ENCODE measurements around the gene IFNG.

GRCh38 chr12:68175557-68176061, 16.1 kb upstream of the IFNG start:
- TF ChIP-seq CTCF (IDR thresholded peaks at IDR 0.05; ENCODE audit: insufficient read depth, low read length): no peak
- no peak for TF ChIP-seq POLR2AphosphoS5 (IDR thresholded peaks at IDR 0.05; ENCODE audit: low read depth)
- no peak for TF ChIP-seq REST (IDR thresholded peaks at IDR 0.05; ENCODE audit: insufficient replicate concordance, low read depth)
- TF ChIP-seq SPI1 (IDR thresholded peaks at IDR 0.05; ENCODE audit: borderline replicate concordance, low read depth): no peak
